IPS-15b (cell line): ENCODE results near the gene SSTR5.

ENCODE experiments used
- H3K27me3 ChIP-seq: one replicate; pipeline ENCODE4 v1.6.1; 2013; ENCODE audit warnings: low read length; ENCODE audit not compliant: control insufficient read depth, insufficient read depth
- H3K36me3 ChIP-seq: one replicate; pipeline ENCODE4 v1.6.1; 2013; ENCODE audit warnings: low read length; ENCODE audit not compliant: control insufficient read depth, insufficient read depth
- H3K4me1 ChIP-seq: one replicate; pipeline ENCODE4 v1.6.1; 2013; ENCODE audit warnings: mild to moderate bottlenecking, low read length; ENCODE audit not compliant: control insufficient read depth, insufficient read depth
- H3K4me3 ChIP-seq: one replicate; pipeline ENCODE4 v1.5.1; 2013; ENCODE audit warnings: low read depth, low read length
- H3K9ac ChIP-seq: one replicate; pipeline ENCODE4 v1.6.1; 2013; ENCODE audit warnings: low read depth, mild to moderate bottlenecking, low read length
- H3K9me3 ChIP-seq: one replicate; pipeline ENCODE4 v1.6.1; 2013; ENCODE audit warnings: mild to moderate bottlenecking, low read length; ENCODE audit not compliant: control insufficient read depth, insufficient read depth

The SSTR5 gene

GRCh38 chr16:1042866-1043265, 29.7 kb upstream of the SSTR5 start:
- H3K9me3 ChIP-seq: no peaks in the 10 kb centered on the region
- no peaks in the 10 kb centered on the region for H3K36me3 ChIP-seq
- H3K4me1 ChIP-seq: no peaks in the 10 kb centered on the region
- no peaks in the 10 kb centered on the region for H3K27me3 ChIP-seq
- no peak overlapping the region for H3K4me3 ChIP-seq
- H3K9ac ChIP-seq: no peak overlapping the region

- Histone ChIP-seq H3K9ac (no peak overlapping the region), H3K36me3 (no peaks in the 10 kb centered on the region), H3K9me3 (no peaks in the 10 kb centered on the region), H3K27me3 (no peaks in the 10 kb centered on the region), H3K4me3 (no peak overlapping the region), H3K4me1 (no peaks in the 10 kb centered on the region)
Observed at GRCh38 chr16:1043881-1044451, 28.6 kb upstream of the SSTR5 start.

GRCh38 chr16:1044460-1045309, 27.9 kb upstream of the SSTR5 start:
- Histone ChIP-seq H3K36me3 (no peaks in the 10 kb centered on the region), H3K9ac (no peak overlapping the region), H3K27me3 (no peaks in the 10 kb centered on the region), H3K4me3 (no peak overlapping the region), H3K4me1 (no peaks in the 10 kb centered on the region), H3K9me3 (no peaks in the 10 kb centered on the region)

DNA sequence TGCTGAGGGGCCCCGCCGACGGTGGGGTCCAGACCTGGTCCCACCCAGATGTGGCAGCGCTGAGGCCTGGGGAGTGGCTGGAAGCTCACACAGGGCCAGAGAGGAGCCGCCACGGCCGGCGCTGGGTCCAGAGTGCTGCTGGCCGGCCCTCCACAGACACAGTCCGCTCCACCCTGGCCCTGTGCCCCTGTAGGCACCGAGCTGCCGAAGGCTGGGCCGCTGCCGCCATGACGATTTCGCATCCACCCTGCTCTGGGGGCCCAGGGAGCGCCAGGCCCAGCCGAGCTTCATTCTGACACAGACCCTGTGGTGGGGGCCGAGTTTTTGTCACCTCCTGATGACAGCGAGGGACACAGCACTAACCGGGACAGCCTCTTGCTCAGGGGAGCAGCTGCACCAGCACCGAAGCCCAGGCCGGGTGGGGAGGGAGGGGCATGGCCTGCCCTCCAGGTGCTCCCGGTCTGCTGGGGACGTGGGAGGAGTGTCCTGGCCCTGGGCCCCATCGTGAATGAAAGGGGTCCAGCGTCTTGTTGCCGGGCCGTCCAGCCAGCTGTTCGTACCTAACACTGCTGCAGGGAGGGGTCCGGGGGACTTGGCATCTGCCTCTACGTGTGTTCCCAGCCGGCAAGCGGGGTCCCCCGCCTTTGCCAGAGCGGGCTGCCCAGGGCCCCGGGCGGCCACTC, 27.1 kb upstream of the SSTR5 start:
- Histone ChIP-seq H3K9ac (no peak overlapping the region), H3K4me1 (no peaks in the 10 kb centered on the region), H3K4me3 (no peak overlapping the region), H3K27me3 (no peaks in the 10 kb centered on the region), H3K9me3 (no peaks in the 10 kb centered on the region), H3K36me3 (no peaks in the 10 kb centered on the region)

DNA sequence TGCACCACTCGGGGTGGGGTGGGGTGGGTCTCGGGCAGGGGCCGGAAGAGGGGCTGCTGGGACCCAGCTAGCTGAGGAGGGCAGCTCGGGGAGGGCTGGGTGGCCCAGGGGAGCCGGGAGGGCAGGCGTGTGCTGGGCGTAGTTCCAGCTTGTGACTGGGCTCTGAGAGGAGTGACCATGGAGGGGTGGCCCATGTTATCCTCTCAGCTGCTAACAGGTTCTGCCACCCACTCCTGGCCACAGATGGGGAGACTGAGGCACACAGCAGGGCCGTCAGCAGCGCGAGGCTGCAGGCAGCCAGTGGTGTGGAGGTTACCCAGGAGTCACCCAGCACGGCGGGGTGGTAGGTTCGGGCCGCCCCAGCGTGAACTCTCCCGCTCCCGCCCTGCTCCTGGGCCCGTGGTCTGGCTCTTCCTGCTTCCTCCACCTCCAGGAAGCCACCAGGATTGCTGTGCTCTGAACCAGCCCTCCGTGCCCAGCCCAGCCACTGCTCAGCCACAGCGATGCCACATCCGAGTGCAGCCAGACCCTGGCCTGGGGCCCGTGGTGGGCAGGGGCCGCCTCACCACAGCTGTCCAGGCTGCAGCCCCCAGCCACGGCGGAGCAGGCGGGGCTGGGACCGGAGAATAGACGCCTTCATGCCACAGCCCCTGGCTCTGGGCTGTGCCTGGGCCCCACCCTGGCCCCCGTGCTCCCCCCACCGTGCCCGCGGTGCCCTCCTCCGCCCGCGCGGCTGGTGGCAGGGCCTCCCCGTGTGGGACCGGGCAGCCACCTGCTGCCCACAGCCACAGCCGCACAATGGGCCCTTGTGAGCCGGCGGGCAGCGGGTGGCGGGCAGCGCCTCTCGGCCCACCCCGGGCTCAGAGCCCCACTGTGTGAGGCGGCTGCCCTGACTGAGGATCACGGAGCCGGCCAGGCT, 26.3 kb upstream of the SSTR5 start:
- H3K4me1 ChIP-seq: no peaks in the 10 kb centered on the region
- no peak overlapping the region for H3K4me3 ChIP-seq
- H3K36me3 ChIP-seq: no peaks in the 10 kb centered on the region
- no peaks in the 10 kb centered on the region for H3K27me3 ChIP-seq
- no peak overlapping the region for H3K9ac ChIP-seq
- H3K9me3 ChIP-seq: no peaks in the 10 kb centered on the region

DNA sequence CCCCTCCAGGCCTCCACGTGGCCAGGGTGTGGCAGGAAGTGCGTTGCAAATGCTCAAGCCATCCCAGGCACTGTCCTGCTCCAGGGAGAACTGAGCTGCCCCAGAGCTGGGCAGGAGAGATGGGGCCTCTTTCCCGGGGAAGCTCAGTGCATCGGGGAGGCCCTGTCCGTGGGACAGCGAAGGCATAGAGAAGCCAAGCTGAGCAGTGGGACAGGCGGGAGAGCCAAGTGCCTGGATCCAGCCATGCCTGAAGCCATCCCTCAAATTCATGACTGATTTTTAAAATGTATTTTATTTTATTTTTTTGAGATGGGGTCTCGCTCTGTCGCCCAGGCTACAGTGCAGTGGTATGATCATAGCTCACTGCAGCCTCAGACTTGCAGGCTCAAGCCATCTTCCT, 25.4 kb upstream of the SSTR5 start:
- no peaks in the 10 kb centered on the region for H3K9me3 ChIP-seq
- H3K4me1 ChIP-seq: no peaks in the 10 kb centered on the region
- no peaks in the 10 kb centered on the region for H3K36me3 ChIP-seq
- H3K9ac ChIP-seq: no peak overlapping the region
- H3K27me3 ChIP-seq: no peaks in the 10 kb centered on the region
- H3K4me3 ChIP-seq: no peak overlapping the region

GRCh38 chr16:1047801-1048200, 24.7 kb upstream of the SSTR5 start:
- Histone ChIP-seq H3K4me1 (no peaks in the 10 kb centered on the region), H3K9me3 (no peaks in the 10 kb centered on the region), H3K4me3 (no peak overlapping the region), H3K36me3 (no peaks in the 10 kb centered on the region), H3K9ac (no peak overlapping the region), H3K27me3 (no peaks in the 10 kb centered on the region)

DNA sequence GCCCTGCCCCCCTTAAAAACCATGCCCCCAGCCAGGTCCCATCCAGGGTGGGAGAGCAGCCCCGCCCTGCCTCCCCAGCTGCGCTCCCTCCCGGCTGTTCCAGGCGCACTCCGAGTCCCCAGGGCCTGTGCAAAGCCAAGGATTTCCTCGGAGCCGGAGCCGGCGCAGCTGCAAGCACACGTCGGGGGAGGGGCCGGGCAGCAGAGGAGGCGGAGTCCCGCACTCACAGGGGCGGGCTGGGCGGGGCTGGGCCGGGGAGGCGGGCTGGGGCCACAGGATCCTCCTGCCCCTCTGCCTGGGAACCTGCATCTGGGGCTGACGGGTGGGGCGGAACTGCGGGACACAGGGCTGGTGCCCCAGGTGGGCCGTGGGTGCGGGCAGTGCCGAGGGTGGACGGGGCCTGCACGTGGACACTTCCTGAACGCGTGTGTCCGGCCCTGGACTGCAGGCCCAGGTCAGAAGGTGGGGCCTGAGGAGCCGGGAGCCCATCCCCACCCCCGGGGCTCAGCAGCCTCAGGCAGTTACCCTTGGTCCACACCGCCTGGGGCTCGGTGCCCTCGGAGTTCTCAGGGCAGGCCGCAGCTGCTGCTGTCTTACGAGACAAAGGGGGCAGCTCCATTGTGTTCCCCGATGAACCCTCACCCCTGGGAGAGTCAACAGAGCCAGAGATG, 24.0 kb upstream of the SSTR5 start:
- Histone ChIP-seq H3K4me1 (no peaks in the 10 kb centered on the region), H3K4me3 (no peak overlapping the region), H3K36me3 (no peaks in the 10 kb centered on the region), H3K9me3 (no peaks in the 10 kb centered on the region), H3K27me3 (no peaks in the 10 kb centered on the region), H3K9ac (no peak overlapping the region)

DNA sequence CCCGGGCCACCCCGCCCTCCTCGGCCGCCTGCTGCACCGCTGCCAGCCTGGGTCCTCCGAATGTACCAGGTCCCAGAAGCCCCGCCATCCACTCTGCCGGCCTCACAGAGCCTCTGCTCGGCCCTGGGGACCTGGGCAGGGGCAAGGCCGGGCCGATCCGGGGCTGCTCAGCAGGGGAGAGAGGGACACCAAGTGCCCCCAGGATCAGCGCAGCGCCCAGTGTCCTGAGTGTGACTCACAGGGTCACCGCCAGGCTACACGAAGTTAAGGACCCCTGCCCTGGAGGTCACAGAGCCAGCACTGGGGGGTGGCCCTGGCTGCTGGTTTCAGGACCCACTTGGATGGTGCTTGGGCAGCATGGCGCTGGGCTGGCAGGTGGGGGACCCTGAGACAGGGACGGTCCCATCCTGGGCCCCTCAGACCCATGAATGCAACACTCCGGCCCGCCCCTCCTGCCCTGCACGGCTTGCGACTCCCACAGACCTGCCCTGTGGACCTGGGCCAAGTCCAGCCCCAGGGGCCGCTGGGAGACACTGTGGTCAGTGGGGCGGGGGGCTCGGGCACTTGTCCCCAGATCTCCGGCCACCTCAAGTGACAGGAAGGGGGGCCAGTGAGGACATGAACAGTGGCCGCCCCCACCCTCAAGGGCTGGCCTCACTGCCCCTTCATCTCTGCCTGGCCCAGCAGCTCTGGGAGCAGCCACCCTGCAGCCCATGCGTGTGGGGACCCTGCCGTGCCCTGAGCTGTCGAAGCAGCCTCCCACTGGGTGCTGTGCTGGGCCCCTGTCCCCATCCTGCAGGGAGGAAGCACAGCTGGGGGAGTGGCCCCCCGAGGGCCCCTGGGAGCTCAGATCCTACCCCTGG, 23.2 kb upstream of the SSTR5 start:
- Histone ChIP-seq H3K4me1 (no peaks in the 10 kb centered on the region), H3K27me3 (no peaks in the 10 kb centered on the region), H3K9ac (no peak overlapping the region), H3K36me3 (no peaks in the 10 kb centered on the region), H3K4me3 (no peak overlapping the region), H3K9me3 (no peaks in the 10 kb centered on the region)

GRCh38 chr16:1049976-1050247, 22.6 kb upstream of the SSTR5 start:
- Histone ChIP-seq H3K36me3 (no peaks in the 10 kb centered on the region), H3K27me3 (no peaks in the 10 kb centered on the region), H3K4me3 (no peak overlapping the region), H3K9ac (no peak overlapping the region), H3K4me1 (no peaks in the 10 kb centered on the region), H3K9me3 (no peaks in the 10 kb centered on the region)
